ENCODE measurements around the gene EED. TPM values are rescaled to one million over a fixed set of nuclear protein-coding genes. Genes with fewer than 3 reads are reported as not detected.

The EED gene
- total RNA-seq, 1 donor = 42.7 TPM

- peaks cover 14% of the 10 kb centered on the region for H3K4me1 ChIP-seq (ENCODE audit: insufficient read depth, low read length)
- H3K27me3 ChIP-seq (ENCODE audit: insufficient read depth, low read length) = no peaks in the 10 kb centered on the region
- H3K9me3 ChIP-seq (ENCODE audit: low read depth, low read length) = no peaks in the 10 kb centered on the region
- no peak overlapping the region for H3K4me3 ChIP-seq (ENCODE audit: low read length)
Observed at GRCh38 chr11:86251345-86251744, 6.8 kb downstream of the EED start.

- Histone ChIP-seq H3K27me3 (ENCODE audit: insufficient read depth, low read length) (no peaks in the 10 kb centered on the region), H3K4me1 (ENCODE audit: insufficient read depth, low read length) (no peaks in the 10 kb centered on the region), H3K9me3 (ENCODE audit: low read depth, low read length) (no peaks in the 10 kb centered on the region), H3K4me3 (ENCODE audit: low read length) (no peak overlapping the region)
Observed at GRCh38 chr11:86255896-86256295, 11.3 kb downstream of the EED start.

DNA sequence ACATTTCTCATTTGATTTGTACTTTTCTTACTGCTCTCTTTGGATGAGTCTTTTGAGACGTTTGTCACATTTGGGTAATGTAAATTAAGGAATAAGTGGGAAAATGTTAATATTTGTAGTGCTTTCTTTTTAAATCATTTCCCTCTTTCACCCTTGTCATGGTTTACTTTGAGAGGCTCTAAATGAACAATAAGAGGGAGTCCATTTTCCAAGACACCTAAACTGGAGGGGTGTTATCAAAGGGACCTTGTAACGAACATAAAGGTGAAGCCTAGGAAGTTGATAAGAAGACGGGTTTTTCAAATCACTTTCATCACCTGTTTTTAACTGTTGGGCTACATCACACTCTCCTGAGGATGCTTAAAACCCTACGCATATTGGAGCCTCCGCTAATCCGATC lies 12.1 kb downstream of the EED start:
- H3K27me3 ChIP-seq (ENCODE audit: insufficient read depth, low read length) = no peaks in the 10 kb centered on the region
- H3K4me1 ChIP-seq (ENCODE audit: insufficient read depth, low read length) = no peaks in the 10 kb centered on the region
- H3K4me3 ChIP-seq (ENCODE audit: low read length) = no peak overlapping the region
- H3K9me3 ChIP-seq (ENCODE audit: low read depth, low read length) = no peaks in the 10 kb centered on the region

DNA sequence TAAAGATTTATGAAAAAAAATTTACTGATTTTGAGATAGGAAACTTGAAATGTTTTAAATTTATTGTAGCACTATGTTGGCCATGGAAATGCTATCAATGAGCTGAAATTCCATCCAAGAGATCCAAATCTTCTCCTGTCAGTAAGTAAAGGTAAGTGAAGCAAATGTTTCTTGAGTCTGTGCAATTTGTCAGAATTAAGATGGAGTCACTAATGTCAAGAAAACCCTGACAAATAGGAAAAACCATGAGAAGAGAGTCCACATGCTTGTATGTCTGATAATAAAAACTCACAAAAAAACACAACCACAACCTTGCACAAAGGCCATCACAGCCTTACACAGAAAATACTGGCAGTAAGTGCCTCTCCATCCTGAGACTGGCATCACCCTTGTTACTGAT lies 12.9 kb downstream of the EED start:
- Histone ChIP-seq H3K9me3 (ENCODE audit: low read depth, low read length) (no peaks in the 10 kb centered on the region), H3K4me1 (ENCODE audit: insufficient read depth, low read length) (no peaks in the 10 kb centered on the region), H3K4me3 (ENCODE audit: low read length) (no peak overlapping the region), H3K27me3 (ENCODE audit: insufficient read depth, low read length) (no peaks in the 10 kb centered on the region)

DNA sequence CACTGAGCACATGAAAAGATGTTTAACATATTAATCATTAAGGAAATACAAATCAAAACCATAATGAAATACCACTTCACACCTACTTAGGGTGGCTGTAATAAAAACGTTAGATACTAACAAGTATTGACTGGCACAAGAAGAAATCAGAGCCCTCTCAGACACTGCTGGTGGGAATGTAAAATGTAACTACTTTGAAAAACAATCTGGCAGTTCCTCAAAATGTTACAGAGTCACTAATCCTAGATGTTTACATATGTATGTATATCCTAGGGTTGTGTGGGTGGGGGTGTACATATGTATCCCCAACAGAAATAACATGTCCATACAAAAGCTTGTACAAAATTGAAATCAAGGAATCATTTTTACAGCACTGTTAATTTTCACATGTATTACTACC lies 15.2 kb downstream of the EED start:
- Histone ChIP-seq H3K4me3 (ENCODE audit: low read length) (no peak overlapping the region), H3K9me3 (ENCODE audit: low read depth, low read length) (no peaks in the 10 kb centered on the region), H3K27me3 (ENCODE audit: insufficient read depth, low read length) (no peaks in the 10 kb centered on the region), H3K4me1 (ENCODE audit: insufficient read depth, low read length) (no peaks in the 10 kb centered on the region)

- H3K4me1 ChIP-seq (ENCODE audit: insufficient read depth, low read length) = no peaks in the 10 kb centered on the region
- no peaks in the 10 kb centered on the region for H3K27me3 ChIP-seq (ENCODE audit: insufficient read depth, low read length)
- H3K4me3 ChIP-seq (ENCODE audit: low read length) = no peak overlapping the region
- H3K9me3 ChIP-seq (ENCODE audit: low read depth, low read length) = no peaks in the 10 kb centered on the region
Observed at GRCh38 chr11:86261328-86261727, 16.8 kb downstream of the EED start.

DNA sequence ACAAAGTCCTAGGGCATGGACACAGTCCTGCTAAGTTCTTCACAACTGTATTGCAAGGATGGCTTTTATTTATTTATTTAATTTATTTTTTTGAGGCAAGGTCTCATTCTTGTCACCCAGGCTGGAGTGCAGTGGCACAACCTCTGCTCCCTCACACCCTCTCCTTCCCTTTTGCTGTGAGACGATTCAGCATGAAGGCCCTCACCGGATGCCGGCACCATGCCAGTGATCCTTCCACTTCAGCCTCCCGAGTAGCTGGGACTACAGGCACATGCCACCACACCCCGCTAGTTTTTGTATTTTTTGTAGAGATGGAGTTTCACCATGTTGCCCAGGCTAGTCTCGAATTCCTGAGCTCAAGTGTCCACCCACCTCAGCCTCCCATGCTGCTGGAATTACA lies 17.8 kb downstream of the EED start:
- Histone ChIP-seq H3K9me3 (ENCODE audit: low read depth, low read length) (no peaks in the 10 kb centered on the region), H3K4me3 (ENCODE audit: low read length) (no peak overlapping the region), H3K27me3 (ENCODE audit: insufficient read depth, low read length) (no peaks in the 10 kb centered on the region), H3K4me1 (ENCODE audit: insufficient read depth, low read length) (no peaks in the 10 kb centered on the region)

GRCh38 chr11:86264649-86265048 lies 20.1 kb downstream of the EED start:
- no peaks in the 10 kb centered on the region for H3K27me3 ChIP-seq (ENCODE audit: insufficient read depth, low read length)
- H3K4me3 ChIP-seq (ENCODE audit: low read length) = no peak overlapping the region
- H3K4me1 ChIP-seq (ENCODE audit: insufficient read depth, low read length) = no peaks in the 10 kb centered on the region
- no peaks in the 10 kb centered on the region for H3K9me3 ChIP-seq (ENCODE audit: low read depth, low read length)

- Histone ChIP-seq H3K4me3 (ENCODE audit: low read length) (no peak overlapping the region), H3K4me1 (ENCODE audit: insufficient read depth, low read length) (no peaks in the 10 kb centered on the region), H3K27me3 (ENCODE audit: insufficient read depth, low read length) (no peaks in the 10 kb centered on the region), H3K9me3 (ENCODE audit: low read depth, low read length) (no peaks in the 10 kb centered on the region)
Observed at GRCh38 chr11:86265194-86265593, 20.6 kb downstream of the EED start.

GRCh38 chr11:86269645-86270044 lies 25.1 kb downstream of the EED start:
- Histone ChIP-seq H3K27me3 (ENCODE audit: insufficient read depth, low read length) (no peaks in the 10 kb centered on the region), H3K9me3 (ENCODE audit: low read depth, low read length) (no peaks in the 10 kb centered on the region), H3K4me3 (ENCODE audit: low read length) (no peak overlapping the region), H3K4me1 (ENCODE audit: insufficient read depth, low read length) (no peaks in the 10 kb centered on the region)

DNA sequence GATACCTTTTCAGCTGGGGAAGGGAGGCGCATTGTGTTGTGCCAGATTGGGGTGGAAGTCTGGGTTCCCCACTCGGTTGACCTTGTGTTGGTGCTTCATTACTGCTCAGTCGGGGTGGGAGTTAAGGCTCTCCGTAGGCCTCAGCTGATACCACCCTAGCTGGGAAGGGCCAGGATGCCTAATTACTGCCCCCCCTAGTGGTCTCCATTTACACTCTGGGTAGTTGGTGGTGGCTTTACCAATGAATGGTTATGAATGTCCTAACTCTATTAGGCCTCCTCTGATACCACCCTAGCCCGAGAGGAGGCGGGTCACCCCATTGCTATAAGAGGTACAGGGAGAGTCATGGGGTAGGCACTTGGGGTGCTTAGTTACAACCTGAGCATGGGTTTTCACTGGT lies 29.9 kb downstream of the EED start:
- no peaks in the 10 kb centered on the region for H3K27me3 ChIP-seq (ENCODE audit: insufficient read depth, low read length)
- H3K9me3 ChIP-seq (ENCODE audit: low read depth, low read length) = peaks cover 10% of the 10 kb centered on the region
- H3K4me1 ChIP-seq (ENCODE audit: insufficient read depth, low read length) = no peaks in the 10 kb centered on the region
- H3K4me3 ChIP-seq (ENCODE audit: low read length) = no peak overlapping the region

GRCh38 chr11:86274999-86275398 lies 30.4 kb downstream of the EED start:
- no peaks in the 10 kb centered on the region for H3K27me3 ChIP-seq (ENCODE audit: insufficient read depth, low read length)
- H3K4me1 ChIP-seq (ENCODE audit: insufficient read depth, low read length) = no peaks in the 10 kb centered on the region
- H3K4me3 ChIP-seq (ENCODE audit: low read length) = no peak overlapping the region
- H3K9me3 ChIP-seq (ENCODE audit: low read depth, low read length) = peaks cover 12% of the 10 kb centered on the region

GRCh38 chr11:86275493-86276370 lies 31.2 kb downstream of the EED start:
- no peak overlapping the region for H3K4me3 ChIP-seq (ENCODE audit: low read length)
- H3K4me1 ChIP-seq (ENCODE audit: insufficient read depth, low read length) = no peaks in the 10 kb centered on the region
- no peaks in the 10 kb centered on the region for H3K27me3 ChIP-seq (ENCODE audit: insufficient read depth, low read length)
- H3K9me3 ChIP-seq (ENCODE audit: low read depth, low read length) = peaks cover 12% of the 10 kb centered on the region

DNA sequence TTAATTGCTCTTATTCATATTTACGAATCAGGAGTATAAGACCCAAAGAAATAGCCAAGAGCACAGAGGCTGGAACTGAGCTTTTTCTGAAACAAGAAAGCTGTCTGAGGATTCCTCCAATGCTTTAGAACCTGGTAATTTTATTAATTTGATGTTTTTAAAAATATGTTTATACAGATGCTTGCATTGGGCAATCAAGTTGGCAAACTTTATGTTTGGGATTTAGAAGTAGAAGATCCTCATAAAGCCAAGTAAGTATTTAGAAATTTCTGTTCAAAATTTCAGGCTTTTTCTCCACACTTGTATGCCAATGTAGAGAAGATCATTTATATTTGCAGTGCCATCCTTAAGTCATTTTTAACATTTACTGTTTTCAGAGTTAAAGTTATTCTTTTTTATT lies 33.2 kb downstream of the EED start:
- H3K4me3 ChIP-seq (ENCODE audit: low read length) = no peak overlapping the region
- no peaks in the 10 kb centered on the region for H3K27me3 ChIP-seq (ENCODE audit: insufficient read depth, low read length)
- no peaks in the 10 kb centered on the region for H3K4me1 ChIP-seq (ENCODE audit: insufficient read depth, low read length)
- peaks cover 12% of the 10 kb centered on the region for H3K9me3 ChIP-seq (ENCODE audit: low read depth, low read length)

DNA sequence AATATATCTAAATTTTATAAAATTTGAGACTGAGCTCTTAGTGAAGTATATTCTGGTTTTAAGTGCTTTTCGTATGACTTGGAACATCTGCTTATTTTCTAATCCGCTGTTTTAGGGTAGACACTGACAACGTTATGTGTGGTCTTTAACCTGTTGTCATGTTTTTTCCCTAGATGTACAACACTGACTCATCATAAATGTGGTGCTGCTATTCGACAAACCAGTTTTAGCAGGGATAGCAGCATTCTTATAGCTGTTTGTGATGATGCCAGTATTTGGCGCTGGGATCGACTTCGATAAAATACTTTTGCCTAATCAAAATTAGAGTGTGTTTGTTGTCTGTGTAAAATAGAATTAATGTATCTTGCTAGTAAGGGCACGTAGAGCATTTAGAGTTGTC lies 33.7 kb downstream of the EED start:
- Histone ChIP-seq H3K4me1 (ENCODE audit: insufficient read depth, low read length) (no peaks in the 10 kb centered on the region), H3K27me3 (ENCODE audit: insufficient read depth, low read length) (no peaks in the 10 kb centered on the region), H3K9me3 (ENCODE audit: low read depth, low read length) (peaks cover 12% of the 10 kb centered on the region), H3K4me3 (ENCODE audit: low read length) (no peak overlapping the region)

- Histone ChIP-seq H3K9me3 (ENCODE audit: low read depth, low read length) (peaks cover 12% of the 10 kb centered on the region), H3K27me3 (ENCODE audit: insufficient read depth, low read length) (no peaks in the 10 kb centered on the region), H3K4me1 (ENCODE audit: insufficient read depth, low read length) (no peaks in the 10 kb centered on the region), H3K4me3 (ENCODE audit: low read length) (no peak overlapping the region)
Observed at GRCh38 chr11:86279747-86280146, 35.2 kb downstream of the EED start.

Data from mononuclear cell (primary cell).